Embryonic facial prominence (tissue), 1 donor: ENCODE results near the gene ELOVL1.

Experiments used
- DNase-seq: peaks from one replicate; pipeline ENCODE4 v3.0.0-alpha.2; 2016; ENCODE audit errors: extremely low spot score

Gene ELOVL1

GRCh38 chr1:43327549-43328292 is 40.1 kb downstream of the ELOVL1 start:
- DNase-seq = no peak

DNA sequence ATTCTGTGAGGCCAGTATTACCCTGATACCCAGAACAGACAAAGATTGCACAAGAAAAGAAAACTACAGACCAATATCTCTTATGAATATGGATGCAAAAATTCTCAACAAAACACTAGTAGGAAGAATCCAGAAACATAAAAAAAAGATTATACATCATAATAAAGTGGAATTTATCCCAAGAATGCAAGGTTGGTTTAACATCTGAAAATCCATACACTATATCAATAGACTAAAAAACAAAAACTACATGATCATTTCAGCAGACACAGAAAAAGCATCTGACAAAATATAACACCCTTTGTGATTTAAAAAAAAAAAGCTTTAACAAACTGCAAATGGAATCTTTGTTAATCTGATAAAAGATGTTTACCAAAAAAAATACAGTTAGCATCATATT is 42.4 kb downstream of the ELOVL1 start:
- DNase-seq = no peak

DNA sequence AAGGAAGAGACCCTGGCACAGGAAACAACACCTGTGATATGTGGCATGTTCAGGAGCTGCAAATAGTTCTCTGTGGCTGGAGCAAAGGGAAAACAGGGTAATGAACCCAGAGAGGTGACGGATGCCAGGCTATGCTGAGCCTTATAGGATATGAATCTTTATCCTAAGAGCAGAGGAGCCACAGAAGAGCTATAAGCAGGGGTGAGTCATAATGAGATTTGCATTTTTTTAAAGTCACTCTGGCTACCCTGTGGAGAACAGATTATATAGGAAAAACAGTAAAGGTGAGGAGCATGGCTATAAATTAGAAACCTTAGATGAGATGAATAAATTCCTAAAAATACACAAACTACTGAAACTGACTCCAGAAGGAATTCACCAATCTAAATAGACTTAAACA is 43.0 kb downstream of the ELOVL1 start:
- no peak for DNase-seq

DNA sequence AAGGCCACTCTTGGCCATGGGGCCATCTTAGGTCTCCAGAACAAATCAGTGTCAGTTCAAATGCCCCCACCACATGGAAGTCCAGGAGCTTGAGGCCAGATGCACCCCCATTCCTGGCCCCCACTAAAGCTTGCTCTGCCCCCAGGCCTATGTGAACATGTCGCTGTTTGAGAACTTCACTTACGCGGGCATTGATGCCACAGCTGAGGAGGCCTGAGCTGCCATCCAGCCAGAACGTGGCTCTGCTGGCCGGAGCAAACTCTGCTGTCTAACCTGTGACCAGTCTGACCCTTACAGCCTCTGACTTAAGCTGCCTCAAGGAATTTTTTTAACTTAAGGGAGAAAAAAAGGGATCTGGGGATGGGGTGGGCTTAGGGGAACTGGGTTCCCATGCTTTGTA is 45.3 kb downstream of the ELOVL1 start:
- no peak for DNase-seq

DNA sequence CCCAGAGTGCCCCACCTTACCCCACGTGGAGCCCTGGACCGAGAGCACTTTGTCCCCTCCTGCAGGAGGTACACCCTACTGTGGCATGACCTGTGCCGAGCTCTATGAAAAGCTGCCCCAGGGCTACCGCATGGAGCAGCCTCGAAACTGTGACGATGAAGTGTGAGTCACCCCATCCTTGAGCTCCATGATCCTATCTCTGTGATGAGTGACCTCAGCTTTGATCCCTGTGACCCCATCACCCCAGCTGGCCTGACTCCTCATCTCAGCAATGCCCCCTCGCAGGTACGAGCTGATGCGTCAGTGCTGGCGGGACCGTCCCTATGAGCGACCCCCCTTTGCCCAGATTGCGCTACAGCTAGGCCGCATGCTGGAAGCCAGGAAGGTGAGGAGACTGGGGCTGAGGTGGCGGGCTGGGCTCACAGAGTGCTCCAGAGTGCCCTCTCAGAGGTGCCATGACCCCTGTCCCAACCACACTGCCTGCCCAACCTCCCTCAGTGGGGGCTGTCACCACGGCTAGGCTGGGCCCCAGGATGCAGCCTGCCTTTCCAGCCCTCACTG is 46.4 kb downstream of the ELOVL1 start:
- no peak for DNase-seq

DNA sequence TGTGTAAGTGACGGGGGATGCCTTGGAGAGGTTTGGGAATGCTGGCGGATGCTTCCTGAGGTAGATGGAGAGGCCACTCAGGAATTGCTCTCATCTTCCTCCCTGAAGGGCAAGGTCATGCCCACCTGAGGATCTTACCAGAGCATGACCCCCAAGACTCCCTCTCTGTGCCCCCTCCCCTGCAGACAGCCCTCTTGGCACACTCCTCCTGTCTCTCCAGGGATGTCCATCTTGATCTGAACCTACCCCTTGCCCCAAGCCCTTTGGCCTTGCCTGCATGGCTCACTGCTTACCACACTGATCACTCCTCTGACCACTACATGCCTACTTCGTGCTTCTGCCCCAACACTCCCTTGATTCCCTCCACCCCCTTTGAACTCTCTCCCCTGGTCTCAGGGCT is 48.0 kb downstream of the ELOVL1 start:
- DNase-seq = no peak

- DNase-seq = no peak
Measured at GRCh38 chr1:43319288-43319687, 48.5 kb downstream of the ELOVL1 start.

DNA sequence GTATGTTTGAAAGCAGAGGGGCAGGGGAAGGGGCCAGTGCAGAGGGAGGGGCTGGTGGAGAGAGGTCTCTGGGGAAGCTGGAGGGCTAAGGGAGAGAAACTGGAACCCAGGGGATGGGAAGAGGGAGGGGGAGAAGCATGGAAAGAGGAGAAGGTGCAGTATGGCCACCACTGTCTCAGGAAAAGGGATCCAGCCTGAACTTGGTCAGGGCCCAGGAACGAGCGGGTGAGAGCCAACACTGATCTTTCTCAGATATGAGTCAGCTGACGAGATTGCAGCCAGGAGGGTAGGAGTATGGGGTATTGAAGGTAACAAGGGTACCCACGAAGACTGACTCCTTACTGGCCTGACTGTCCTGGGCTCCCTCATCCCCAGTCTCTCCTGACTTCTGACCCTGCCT is 49.0 kb downstream of the ELOVL1 start:
- DNase-seq = no peak

DNA sequence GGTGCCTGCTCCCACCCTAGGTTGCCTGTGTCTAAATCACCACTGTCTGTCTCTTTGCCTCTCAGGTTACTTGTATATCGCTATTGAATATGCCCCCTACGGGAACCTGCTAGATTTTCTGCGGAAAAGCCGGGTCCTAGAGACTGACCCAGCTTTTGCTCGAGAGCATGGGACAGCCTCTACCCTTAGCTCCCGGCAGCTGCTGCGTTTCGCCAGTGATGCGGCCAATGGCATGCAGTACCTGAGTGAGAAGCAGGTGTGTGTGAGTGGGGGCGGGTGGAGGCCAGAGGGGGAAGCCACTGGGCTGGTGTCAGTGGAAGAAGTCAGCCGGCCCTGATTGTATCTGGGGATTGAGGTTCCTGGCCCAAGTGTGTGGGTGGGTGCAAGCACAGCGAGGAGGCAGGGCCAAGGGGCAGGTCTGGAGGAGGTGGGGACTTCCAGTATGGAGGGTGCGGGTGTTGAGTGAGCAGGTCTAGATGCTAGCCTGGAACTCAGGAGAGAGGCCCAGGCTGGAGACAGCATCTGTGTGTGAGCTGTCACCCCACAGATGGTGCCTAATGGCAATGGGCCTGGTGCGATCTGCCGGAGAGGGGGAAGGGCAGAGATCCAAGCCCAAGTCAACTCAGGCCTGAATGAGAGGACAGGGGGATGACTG is 49.9 kb downstream of the ELOVL1 start:
- no peak for DNase-seq

GRCh38 chr1:43316738-43317520 is 50.9 kb downstream of the ELOVL1 start:
- no peak for DNase-seq

- no peak for DNase-seq
Measured at GRCh38 chr1:43315963-43316737, 51.7 kb downstream of the ELOVL1 start.

DNA sequence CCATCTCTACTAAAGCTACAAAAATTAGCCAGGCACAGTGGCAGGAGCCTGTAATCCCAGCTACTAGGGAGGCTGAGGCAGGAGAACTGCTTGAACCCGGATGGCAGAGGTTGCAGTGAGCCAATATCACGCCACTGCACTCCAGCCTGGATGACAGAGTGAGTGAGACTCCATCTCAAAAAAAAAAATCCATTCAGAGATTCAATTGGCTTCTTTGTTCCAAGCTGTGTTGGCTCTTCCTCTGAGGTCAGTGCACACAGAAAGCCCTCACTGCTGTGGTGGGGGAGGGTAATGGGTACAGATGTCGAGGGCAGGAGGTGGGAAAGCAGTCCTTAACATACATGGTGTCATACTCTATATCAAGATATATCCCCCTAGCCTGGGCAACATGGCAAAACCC is 52.3 kb downstream of the ELOVL1 start:
- no peak for DNase-seq

GRCh38 chr1:43314233-43314632 is 53.6 kb downstream of the ELOVL1 start:
- no peak for DNase-seq

- DNase-seq = no peak
Measured at GRCh38 chr1:43313771-43314170, 54.0 kb downstream of the ELOVL1 start.
